ENCODE measurements around the gene EMC9. TPM values are rescaled to one million over a fixed set of nuclear protein-coding genes. Genes with fewer than 3 reads are reported as not detected.

EMC9 gene
- total and polyA plus RNA-seq, 2 of the 8 experiments (the other 6 are each of a cell fraction or from before 2014, with no cell fraction given): 38.4 to 47.2 TPM

GRCh38 chr14:24132976-24133375, 8.4 kb downstream of the EMC9 start (continued):
- no peak for TF ChIP-seq SUZ12 (IDR thresholded peaks at IDR 0.05; ENCODE audit: low read length)
- no peak for TF ChIP-seq CBX5 (IDR thresholded peaks at IDR 0.05; ENCODE audit: low read depth, low read length)
- TF ChIP-seq NANOG (IDR thresholded peaks at IDR 0.05; ENCODE audit: insufficient read depth, low read depth, low read length, poor library complexity, severe bottlenecking): no peak
- TF ChIP-seq RNF2 (IDR thresholded peaks at IDR 0.05; ENCODE audit: borderline replicate concordance, low read depth, low read length, missing control alignments, poor library complexity, severe bottlenecking): no peak
- TF ChIP-seq, protein P1, sequence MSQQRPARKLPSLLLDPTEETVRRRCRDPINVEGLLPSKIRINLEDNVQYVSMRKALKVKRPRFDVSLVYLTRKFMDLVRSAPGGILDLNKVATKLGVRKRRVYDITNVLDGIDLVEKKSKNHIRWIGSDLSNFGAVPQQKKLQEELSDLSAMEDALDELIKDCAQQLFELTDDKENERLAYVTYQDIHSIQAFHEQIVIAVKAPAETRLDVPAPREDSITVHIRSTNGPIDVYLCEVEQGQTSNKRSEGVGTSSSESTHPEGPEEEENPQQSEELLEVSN (IDR thresholded peaks at IDR 0.05): no peak
- TF ChIP-seq JUND (IDR thresholded peaks at IDR 0.05; ENCODE audit: low read length): no peak
- no peak for TF ChIP-seq SAP30 (IDR thresholded peaks at IDR 0.05; ENCODE audit: insufficient read depth, insufficient replicate concordance, low read length)
- TF ChIP-seq, protein P2, sequence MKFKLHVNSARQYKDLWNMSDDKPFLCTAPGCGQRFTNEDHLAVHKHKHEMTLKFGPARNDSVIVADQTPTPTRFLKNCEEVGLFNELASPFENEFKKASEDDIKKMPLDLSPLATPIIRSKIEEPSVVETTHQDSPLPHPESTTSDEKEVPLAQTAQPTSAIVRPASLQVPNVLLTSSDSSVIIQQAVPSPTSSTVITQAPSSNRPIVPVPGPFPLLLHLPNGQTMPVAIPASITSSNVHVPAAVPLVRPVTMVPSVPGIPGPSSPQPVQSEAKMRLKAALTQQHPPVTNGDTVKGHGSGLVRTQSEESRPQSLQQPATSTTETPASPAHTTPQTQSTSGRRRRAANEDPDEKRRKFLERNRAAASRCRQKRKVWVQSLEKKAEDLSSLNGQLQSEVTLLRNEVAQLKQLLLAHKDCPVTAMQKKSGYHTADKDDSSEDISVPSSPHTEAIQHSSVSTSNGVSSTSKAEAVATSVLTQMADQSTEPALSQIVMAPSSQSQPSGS (IDR thresholded peaks at IDR 0.05; ENCODE audit: low read length): no peak
- no peak for TF ChIP-seq SIRT6 (IDR thresholded peaks at IDR 0.05; ENCODE audit: low read length)

Data from H1 (cell line).